HEK293 (cell line): ENCODE data around the gene RAB11FIP3.

ENCODE experiments used
- CTCF ChIA-PET: fragments of 350-600 bp; formaldehyde crosslinking; extraction: SDS; loops from one replicate; lab custom pipeline; 2021; ENCODE audit warnings: antibody characterized with exemption; lab: Yijun Ruan, JAX
- POLR2A ChIA-PET: fragments of 300-600 bp; formaldehyde crosslinking; extraction: SDS; loops from one replicate; lab custom pipeline; 2020; ENCODE audit warnings: antibody characterized with exemption, inconsistent platforms; lab: Yijun Ruan, JAX
- H3K27ac ChIP-seq: fragments of 200-500 bp; sonication (Bioruptor generic); 2 replicates; pipeline ENCODE4 v1.5.1; 2014; ENCODE audit warnings: low read depth, low read length, control low read depth, inconsistent platforms; ENCODE audit errors: extremely low read depth
- H3K36me3 ChIP-seq, 2 experiments: fragments of 200-500 bp in 1 of 2; sonication (Bioruptor generic) in 1 of 2; 1 replicate in 1 of 2; 2 replicates in 1 of 2; pipeline ENCODE4 v1.5.1; 2014 to 2017; ENCODE audit warnings: inconsistent platforms in 2 of 2, low read length in 2 of 2; ENCODE audit not compliant: control insufficient read depth in 2 of 2, insufficient read depth in 1 of 2
- H3K4me1 ChIP-seq: fragments of 200-500 bp; sonication (Bioruptor generic); 2 replicates; pipeline ENCODE4 v1.5.1; 2014; ENCODE audit warnings: mild to moderate bottlenecking, low read length, inconsistent platforms; ENCODE audit not compliant: control insufficient read depth, insufficient read depth
- H3K4me3 ChIP-seq: 2 replicates; pipeline ENCODE4 v1.5.1; 2011; ENCODE audit warnings: low read depth, mild to moderate bottlenecking, control low read depth, low read length, moderate library complexity
- H3K9me3 ChIP-seq: fragments of 200-500 bp; sonication (Bioruptor generic); 2 replicates; pipeline ENCODE4 v1.5.1; 2014; ENCODE audit warnings: low read depth, low read length, inconsistent platforms; ENCODE audit not compliant: control insufficient read depth, insufficient read depth
- ELK4 ChIP-seq: IDR thresholded peaks from 2 replicates; pipeline ENCODE4 v1.6.1; 2011; ENCODE audit warnings: mild to moderate bottlenecking, low read depth, low read length, borderline replicate concordance
- GLIS1 ChIP-seq: fragments of 450-650 bp; formaldehyde crosslinking; IDR thresholded peaks from 2 replicates; pipeline ENCODE4 v1.5.1; 2016; ENCODE audit warnings: missing biosample characterization, missing genetic modification characterization
- KLF8 ChIP-seq: fragments of 450-650 bp; formaldehyde crosslinking; IDR thresholded peaks from 2 replicates; pipeline ENCODE4 v1.5.1; 2016; ENCODE audit warnings: missing biosample characterization, missing genetic modification characterization
- YY1 ChIP-seq: fragments of 450-650 bp; formaldehyde crosslinking; IDR thresholded peaks from 2 replicates; pipeline ENCODE4 v1.5.1; 2018; ENCODE audit warnings: missing biosample characterization, missing genetic modification characterization
- ZIC2 ChIP-seq: fragments of 450-650 bp; formaldehyde crosslinking; IDR thresholded peaks from 2 replicates; pipeline ENCODE4 v1.5.1; 2016; ENCODE audit warnings: missing biosample characterization, missing genetic modification characterization
- ZNF239 ChIP-seq: fragments of 450-650 bp; formaldehyde crosslinking; IDR thresholded peaks from 2 replicates; pipeline ENCODE4 v1.5.1; 2016; ENCODE audit warnings: missing biosample characterization, missing genetic modification characterization
- ZNF324 ChIP-seq: fragments of 450-650 bp; formaldehyde crosslinking; IDR thresholded peaks from 2 replicates; pipeline ENCODE4 v1.5.1; 2016; ENCODE audit warnings: missing biosample characterization, missing genetic modification characterization
- ZNF362 ChIP-seq: fragments of 450-650 bp; formaldehyde crosslinking; IDR thresholded peaks from 2 replicates; pipeline ENCODE4 v1.5.1; 2016; ENCODE audit warnings: missing biosample characterization, missing genetic modification characterization
- ZNF513 ChIP-seq: fragments of 450-650 bp; IDR thresholded peaks from 2 replicates; pipeline ENCODE4 v1.5.1; 2018; ENCODE audit warnings: missing biosample characterization, missing genetic modification characterization
- ZNF514 ChIP-seq: fragments of 450-650 bp; formaldehyde crosslinking; IDR thresholded peaks from 2 replicates; pipeline ENCODE4 v1.5.1; 2016; ENCODE audit warnings: missing biosample characterization, missing genetic modification characterization
- ZNF548 ChIP-seq: fragments of 450-650 bp; formaldehyde crosslinking; IDR thresholded peaks from 2 replicates; pipeline ENCODE4 v1.5.1; 2016; ENCODE audit warnings: missing biosample characterization, missing genetic modification characterization
- ZNF585B ChIP-seq: fragments of 450-650 bp; formaldehyde crosslinking; IDR thresholded peaks from 2 replicates; pipeline ENCODE4 v1.5.1; 2016; ENCODE audit warnings: missing biosample characterization, missing genetic modification characterization
- ZNF600 ChIP-seq: fragments of 450-650 bp; formaldehyde crosslinking; IDR thresholded peaks from 2 replicates; pipeline ENCODE4 v1.5.1; 2016; ENCODE audit warnings: missing biosample characterization, missing genetic modification characterization
- ZNF768 ChIP-seq: fragments of 450-650 bp; formaldehyde crosslinking; IDR thresholded peaks from 2 replicates; pipeline ENCODE4 v1.5.1; 2018; ENCODE audit warnings: missing biosample characterization, mild to moderate bottlenecking, missing genetic modification characterization

RAB11FIP3 gene

GRCh38 chr16:497258-497657 lies 71.8 kb downstream of the RAB11FIP3 start:
- Histone ChIP-seq H3K36me3 (peaks cover 0 to 29% of the 10 kb centered on the region in 2 experiments; a peak in 2 of 3 replicates), H3K9me3 (no peaks in the 10 kb centered on the region), H3K4me3 (no peak overlapping the region), H3K27ac (no peak overlapping the region), H3K4me1 (no peaks in the 10 kb centered on the region)
- TF ChIP-seq ZNF513: no peak
- peak; percentile 96 for TF ChIP-seq ZIC2 (tag by site-specific recombination)
- TF ChIP-seq ZNF600 (tag by site-specific recombination): peak; percentile 27; the same call in 1 of the 2 replicates
- no peak for TF ChIP-seq ZNF324 (tag by site-specific recombination)
- CTCF ChIA-PET: no interaction called here
- POLR2A ChIA-PET: interaction anchor here (0.7 kb wide), 1 partner anchor 14 kb away, joined by 3 read pairs; no protein-coding TSS in a partner anchor

GRCh38 chr16:499924-500323 lies 74.5 kb downstream of the RAB11FIP3 start:
- Histone ChIP-seq H3K4me3 (no peak overlapping the region), H3K9me3 (no peaks in the 10 kb centered on the region), H3K36me3 (peaks cover 0 to 30% of the 10 kb centered on the region in 2 experiments; a peak in 2 of 3 replicates), H3K4me1 (no peaks in the 10 kb centered on the region), H3K27ac (no peak overlapping the region)
- TF ChIP-seq ZNF768 (tag by site-specific recombination): no peak
- no peak for TF ChIP-seq ZNF514 (tag by site-specific recombination)
- no peak for TF ChIP-seq ZNF239
- TF ChIP-seq ZIC2 (tag by site-specific recombination): peak; percentile 32; the same call in 1 of the 2 replicates
- TF ChIP-seq ELK4: no peak
- no peak for TF ChIP-seq ZNF585B (tag by site-specific recombination)
- TF ChIP-seq KLF8 (tag by site-specific recombination): no peak
- CTCF ChIA-PET: no interaction called here
- POLR2A ChIA-PET: no interaction called here

GRCh38 chr16:500709-501108 lies 75.3 kb downstream of the RAB11FIP3 start:
- Histone ChIP-seq H3K27ac (no peak overlapping the region), H3K9me3 (no peaks in the 10 kb centered on the region), H3K4me3 (no peak overlapping the region), H3K36me3 (peaks cover 0 to 38% of the 10 kb centered on the region in 2 experiments; a peak in 2 of 3 replicates), H3K4me1 (no peaks in the 10 kb centered on the region)
- TF ChIP-seq ZNF362 (tag by site-specific recombination) (0 out of 2 replicates have a peak, but pooled peaks have one; percentile 33), GLIS1 (tag by site-specific recombination) (no peak)
- CTCF ChIA-PET: interaction anchor here (0.6 to 1.2 kb wide), 3 partner anchors 44 to 124 kb away, joined by 3 to 4 read pairs (median 3); no protein-coding TSS in a partner anchor
- POLR2A ChIA-PET: interaction anchor here (0.6 kb wide), 2 partner anchors 13 to 125 kb away, joined by 4 read pairs; no protein-coding TSS in a partner anchor

GRCh38 chr16:502179-502943 lies 76.9 kb downstream of the RAB11FIP3 start:
- TF ChIP-seq YY1 (tag by site-specific recombination) (no peak), ZNF548 (tag by site-specific recombination) (peak; percentile 68; the same call in 1 of the 2 replicates)
- ChIA-PET POLR2A (no interaction called here), CTCF (interaction anchor here (0.7 to 1.5 kb wide), 2 partner anchors 15 to 376 kb away, joined by 3 to 6 read pairs; no protein-coding TSS in a partner anchor)
- no peaks in the 10 kb centered on the region for H3K9me3 ChIP-seq
- H3K4me1 ChIP-seq: no peaks in the 10 kb centered on the region
- no peak overlapping the region for H3K4me3 ChIP-seq
- H3K27ac ChIP-seq: no peak overlapping the region
- H3K36me3 ChIP-seq: peaks cover 0 to 42% of the 10 kb centered on the region in 2 experiments; a peak in 2 of 3 replicates
